Astrocyte of the cerebellum (primary cell): ENCODE measurements around the gene HORMAD2.
"Not testable (repeated sequence)": the region's sequence is repeated elsewhere in the genome, so short reads cannot be mapped to it uniquely, and the experiment has no call there.

ENCODE experiments used
- DNase-seq: peaks from one replicate; pipeline ENCODE4 v3.0.0-alpha.2; 2011; ENCODE audit warnings: low read depth
- H3K4me3 ChIP-seq: 2 replicates; pipeline ENCODE4 v1.5.1; 2011; ENCODE audit warnings: mild to moderate bottlenecking, low read depth, low read length, moderate library complexity
- in situ Hi-C: cut with HindIII; loops from 2 replicates; pipeline ENCODE4 v1.10.0; 2017; ENCODE audit warnings: low sequenced_read_pairs
- TF ChIP-seq, protein P1 (sequence below): IDR thresholded peaks from 2 replicates; pipeline ENCODE4 v1.5.1; 2012; ENCODE audit warnings: low read length, low read depth, moderate library complexity, mild to moderate bottlenecking; ENCODE audit errors: missing control alignments

Gene HORMAD2

DNA sequence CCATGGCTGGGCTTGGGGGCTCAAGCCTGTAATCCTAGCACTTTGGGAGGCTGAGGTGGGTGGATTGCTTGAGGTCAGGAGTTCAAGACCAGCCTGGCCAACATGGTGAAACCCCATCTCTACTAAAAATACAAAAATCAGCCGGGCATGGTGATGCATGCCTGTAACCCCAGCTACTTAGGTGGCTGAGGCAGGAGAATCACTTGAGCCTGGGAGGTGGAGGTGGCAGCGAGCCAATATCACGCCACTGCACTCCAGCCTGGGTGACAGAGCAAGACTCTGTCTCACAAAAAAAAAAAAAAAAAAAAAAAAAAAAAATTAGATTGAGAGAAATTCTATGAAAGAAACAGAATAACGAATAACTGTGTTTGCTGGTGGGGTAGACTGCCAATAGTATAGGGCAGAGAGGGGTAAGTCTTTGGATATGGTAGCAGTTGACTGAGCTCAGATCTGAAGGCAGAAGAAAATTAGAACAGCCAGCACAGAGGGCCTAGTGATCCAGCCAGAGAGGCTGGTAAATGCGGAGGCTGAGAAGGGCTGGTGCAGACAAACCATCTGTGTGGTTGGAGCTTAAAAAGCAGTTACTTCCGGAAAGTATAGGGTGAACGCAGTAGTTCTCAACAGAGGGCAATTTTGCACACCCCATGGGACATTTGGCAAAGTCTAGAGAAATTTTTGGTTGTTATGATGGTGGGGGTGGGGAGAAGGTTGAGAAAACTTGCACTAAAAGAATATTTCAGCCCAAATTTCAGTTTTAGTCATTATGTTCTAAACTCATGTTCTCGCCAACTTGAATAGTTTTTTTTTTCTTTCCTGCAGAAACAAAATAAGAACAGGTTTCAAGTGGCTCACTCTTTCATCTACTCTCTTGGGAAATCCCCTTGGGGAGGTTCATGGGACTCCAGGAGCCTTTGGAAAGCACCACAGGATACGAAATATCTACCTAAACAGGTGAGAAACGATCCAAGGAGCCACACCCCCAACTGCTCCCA lies 1.6 kb upstream of the HORMAD2 start:
- no peak for DNase-seq
- in situ Hi-C loops = no loop called here
- H3K4me3 ChIP-seq = no peak overlapping the region
- TF ChIP-seq, protein P1, sequence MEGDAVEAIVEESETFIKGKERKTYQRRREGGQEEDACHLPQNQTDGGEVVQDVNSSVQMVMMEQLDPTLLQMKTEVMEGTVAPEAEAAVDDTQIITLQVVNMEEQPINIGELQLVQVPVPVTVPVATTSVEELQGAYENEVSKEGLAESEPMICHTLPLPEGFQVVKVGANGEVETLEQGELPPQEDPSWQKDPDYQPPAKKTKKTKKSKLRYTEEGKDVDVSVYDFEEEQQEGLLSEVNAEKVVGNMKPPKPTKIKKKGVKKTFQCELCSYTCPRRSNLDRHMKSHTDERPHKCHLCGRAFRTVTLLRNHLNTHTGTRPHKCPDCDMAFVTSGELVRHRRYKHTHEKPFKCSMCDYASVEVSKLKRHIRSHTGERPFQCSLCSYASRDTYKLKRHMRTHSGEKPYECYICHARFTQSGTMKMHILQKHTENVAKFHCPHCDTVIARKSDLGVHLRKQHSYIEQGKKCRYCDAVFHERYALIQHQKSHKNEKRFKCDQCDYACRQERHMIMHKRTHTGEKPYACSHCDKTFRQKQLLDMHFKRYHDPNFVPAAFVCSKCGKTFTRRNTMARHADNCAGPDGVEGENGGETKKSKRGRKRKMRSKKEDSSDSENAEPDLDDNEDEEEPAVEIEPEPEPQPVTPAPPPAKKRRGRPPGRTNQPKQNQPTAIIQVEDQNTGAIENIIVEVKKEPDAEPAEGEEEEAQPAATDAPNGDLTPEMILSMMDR = no peak

DNA sequence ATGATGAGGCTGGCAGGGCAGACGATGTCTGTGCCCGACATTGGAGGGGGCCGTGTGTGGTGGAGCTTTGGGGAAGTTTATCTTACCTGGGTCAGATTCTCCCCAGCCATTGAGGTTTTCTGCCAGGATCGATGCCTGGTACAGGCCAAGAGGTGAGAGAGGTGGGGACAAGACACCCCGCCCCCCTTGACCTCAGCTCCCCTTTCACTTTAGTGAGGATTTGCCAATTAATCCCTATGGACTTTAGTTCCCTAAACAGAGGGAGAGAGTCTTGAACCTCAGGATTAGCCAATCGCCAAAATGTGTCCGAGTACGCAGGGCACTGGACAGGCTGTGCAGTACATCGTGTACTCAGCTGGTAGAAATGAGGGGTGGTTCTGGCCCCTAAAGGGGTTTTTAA lies 541 bp downstream of the HORMAD2 start:
- no peak for DNase-seq
- H3K4me3 ChIP-seq = no peak overlapping the region
- in situ Hi-C loops = no loop called here
- TF ChIP-seq, protein P1 = no peak

DNA sequence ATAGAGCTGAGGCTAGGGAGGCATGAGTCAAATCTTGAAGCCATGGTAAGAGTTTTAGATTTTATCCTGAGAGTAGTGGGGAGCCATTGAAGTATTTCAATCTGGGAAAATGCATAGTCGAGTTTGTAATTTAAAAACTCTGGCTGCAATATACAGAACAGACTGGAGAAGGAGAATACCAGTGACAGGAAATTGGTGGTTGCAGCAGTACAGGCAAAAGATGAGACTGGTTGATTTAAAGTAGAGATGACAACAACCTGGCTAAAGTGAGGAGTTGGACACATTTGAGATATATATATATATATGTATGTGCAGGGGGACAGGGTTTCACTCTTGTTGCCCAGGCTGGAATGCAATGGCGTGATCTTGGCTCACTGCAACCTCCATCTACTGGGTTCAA lies 6.2 kb downstream of the HORMAD2 start:
- no peak overlapping the region for H3K4me3 ChIP-seq
- in situ Hi-C loops = no loop called here
- no peak for DNase-seq
- TF ChIP-seq, protein P1 = no peak

DNA sequence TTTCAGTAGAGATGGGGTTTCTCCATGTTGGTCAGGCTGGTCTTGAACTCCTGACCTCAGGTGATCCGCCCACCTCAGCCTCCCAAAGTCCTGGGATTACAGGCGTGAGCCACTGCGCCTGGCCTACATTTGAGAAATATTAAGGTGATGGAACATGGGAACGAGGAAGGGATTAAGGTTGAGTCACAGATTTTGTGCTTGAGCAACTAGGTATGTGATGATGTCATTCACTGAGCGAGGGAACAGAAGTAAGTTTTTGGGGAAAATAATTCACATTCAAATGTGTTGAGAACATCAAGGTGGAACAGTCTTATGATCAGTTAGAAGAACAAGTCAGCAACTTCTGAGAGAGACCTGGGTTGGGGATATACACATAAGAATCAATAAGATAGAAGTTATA lies 6.8 kb downstream of the HORMAD2 start:
- in situ Hi-C loops = not testable (repeated sequence)
- DNase-seq = peak; percentile 9

DNA sequence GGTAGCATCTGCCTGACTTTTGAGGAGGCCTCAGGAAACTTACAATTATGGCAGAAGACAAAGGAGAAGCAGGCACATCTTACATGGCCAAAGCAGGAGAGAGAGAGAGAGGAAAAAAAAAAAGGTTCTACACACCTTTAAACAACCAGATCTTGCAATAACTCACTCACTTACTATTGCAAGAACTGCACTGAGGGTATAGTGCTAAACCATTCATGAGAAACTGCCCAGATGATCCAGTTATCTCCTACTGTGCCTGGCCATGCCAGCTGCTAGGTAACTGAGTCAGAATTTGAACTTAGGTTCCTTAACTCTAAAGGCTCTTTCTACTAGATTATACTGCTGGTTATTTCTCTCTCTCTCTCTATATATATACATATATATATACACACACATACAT lies 7.3 kb downstream of the HORMAD2 start:
- H3K4me3 ChIP-seq = no peak overlapping the region
- TF ChIP-seq, protein P1 = no peak
- DNase-seq = no peak
- in situ Hi-C loops = no loop called here

More for the DNA sequence above, 6.8 kb downstream of the HORMAD2 start:
- H3K4me3 ChIP-seq = not testable (repeated sequence)

DNA sequence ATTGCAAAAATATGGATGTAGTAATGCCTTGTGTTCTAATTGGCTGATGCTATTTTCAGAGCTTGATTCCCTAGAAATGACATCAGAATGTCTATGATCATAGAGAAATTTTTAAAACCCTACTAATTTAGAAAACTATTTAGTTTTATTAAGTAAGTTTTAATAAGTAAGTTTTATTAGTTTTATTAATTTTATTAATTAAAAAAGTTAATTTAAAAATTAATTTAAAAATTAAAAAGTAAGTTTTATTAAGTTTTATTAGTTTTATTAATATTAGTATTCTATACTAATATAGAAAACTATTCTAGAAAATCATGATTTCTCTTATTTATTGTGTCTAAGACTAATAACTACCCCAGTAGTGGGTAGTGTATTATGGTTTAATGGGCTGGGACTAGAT lies 8.2 kb downstream of the HORMAD2 start:
- H3K4me3 ChIP-seq = no peak overlapping the region
- in situ Hi-C loops = no loop called here
- no peak for DNase-seq
- TF ChIP-seq, protein P1 = no peak

DNA sequence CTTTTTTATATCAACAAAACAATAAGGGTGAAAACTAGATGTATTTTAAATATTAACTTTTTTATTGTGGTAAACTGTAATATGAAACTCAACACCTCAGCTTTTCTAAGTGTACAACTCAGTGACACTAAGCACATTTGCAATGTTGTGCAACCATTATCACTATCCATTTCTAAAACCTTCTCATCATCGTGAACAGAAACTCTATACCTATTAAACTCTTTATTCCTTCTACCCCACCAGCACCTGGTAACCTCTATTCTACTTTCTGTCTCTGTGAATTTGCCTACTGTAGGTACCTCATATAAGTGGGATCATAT lies 9.4 kb downstream of the HORMAD2 start:
- TF ChIP-seq, protein P1 = no peak
- in situ Hi-C loops = no loop called here
- no peak for DNase-seq
- H3K4me3 ChIP-seq = no peak overlapping the region
